Progenitor cell of endocrine pancreas (in vitro differentiated cells): Measurements from ENCODE around the gene ECHDC3. TPM values are rescaled to one million over a fixed set of nuclear protein-coding genes. Genes with fewer than 3 reads are reported as not detected.

ENCODE experiments used
- DNase-seq: peaks from one replicate; pipeline ENCODE4 v3.0.0; 2021; ENCODE audit warnings: low spot score; ENCODE audit not compliant: unreplicated experiment
- H3K27ac Mint-ChIP-seq: 2 replicates; pipeline ENCODE4 v1.8.0; 2021; ENCODE audit warnings: mild to moderate bottlenecking, moderate library complexity, mixed read lengths
- H3K27me3 Mint-ChIP-seq: 2 replicates; pipeline ENCODE4 v1.8.0; 2021; ENCODE audit warnings: mixed read lengths
- H3K36me3 Mint-ChIP-seq: 2 replicates; pipeline ENCODE4 v1.8.0; 2022; ENCODE audit warnings: mixed read lengths; ENCODE audit not compliant: insufficient read depth
- H3K4me1 Mint-ChIP-seq: 2 replicates; pipeline ENCODE4 v1.8.0; 2021; ENCODE audit warnings: low read depth, mixed read lengths
- H3K4me3 Mint-ChIP-seq: 2 replicates; pipeline ENCODE4 v1.8.0; 2021; ENCODE audit warnings: low read depth, mild to moderate bottlenecking, moderate library complexity, mixed read lengths
- H3K9me3 Mint-ChIP-seq: 2 replicates; pipeline ENCODE4 v1.8.0; 2021; ENCODE audit warnings: low read depth, mixed read lengths
- CTCF ChIP-seq: fragments of 200-600 bp; sonication (generic); IDR thresholded peaks from one replicate; pipeline ENCODE4 v1.5.0; 2021; ENCODE audit warnings: antibody characterized with exemption, mild to moderate bottlenecking; ENCODE audit not compliant: unreplicated experiment
- total RNA-seq: library from RNA; stranded (reverse); gene quantifications from 2 replicates; pipeline ENCODE4 v1.2.1, GENCODE V29; 2021

ECHDC3 gene
- total RNA-seq, 1 donor from 2014 or later: 2.3 TPM

DNA sequence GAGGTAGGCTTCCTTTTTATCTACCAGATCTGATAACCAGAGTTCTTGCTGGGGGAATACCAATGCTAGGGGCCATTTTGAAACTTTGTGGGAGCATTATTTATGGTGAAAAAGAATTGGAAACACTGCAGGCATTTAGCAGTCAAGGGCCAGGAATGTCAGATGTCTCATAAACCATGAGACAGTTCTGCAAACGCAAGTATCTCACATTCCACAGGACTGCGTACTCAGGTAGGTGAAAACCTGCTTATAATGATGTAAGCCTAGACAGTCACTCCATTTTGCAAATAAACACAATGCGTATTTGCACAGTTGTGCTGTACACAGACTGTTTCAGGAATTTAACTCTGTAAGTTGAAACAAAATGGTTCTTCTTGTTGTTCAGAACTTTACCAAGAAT lies 33.9 kb downstream of the ECHDC3 start:
- H3K27me3 Mint-ChIP-seq: no peaks in the 10 kb centered on the region
- H3K36me3 Mint-ChIP-seq: no peaks in the 10 kb centered on the region
- TF ChIP-seq CTCF: no peak
- H3K27ac Mint-ChIP-seq: no peak overlapping the region
- no peak for DNase-seq
- peaks cover 3% of the 10 kb centered on the region for H3K4me1 Mint-ChIP-seq
- no peak overlapping the region for H3K4me3 Mint-ChIP-seq
- peaks cover 3% of the 10 kb centered on the region for H3K9me3 Mint-ChIP-seq

DNA sequence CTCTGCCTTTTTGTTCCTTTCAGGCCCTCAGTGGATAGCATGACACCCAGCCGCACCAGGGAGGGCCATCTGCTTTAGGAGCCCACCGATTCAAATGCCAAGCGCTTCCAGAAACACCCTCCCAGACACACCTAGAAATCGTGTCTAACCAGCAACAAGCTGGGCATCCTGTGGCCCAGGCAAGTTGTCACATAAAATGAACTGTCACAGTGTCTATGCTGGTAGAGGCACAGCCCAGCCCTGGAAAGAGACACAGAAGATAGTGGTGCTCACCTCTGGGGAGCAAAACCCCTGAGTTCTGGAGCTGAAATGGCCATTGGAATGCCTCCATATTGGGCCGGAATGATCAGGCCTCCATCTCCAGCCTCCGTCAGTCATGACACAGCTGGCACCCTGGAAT lies 38.9 kb downstream of the ECHDC3 start:
- Mint-ChIP-seq H3K9me3 (peaks cover 3% of the 10 kb centered on the region), H3K4me3 (no peak overlapping the region), H3K27ac (no peak overlapping the region)

GRCh38 chr10:11782793-11783557 lies 40.8 kb downstream of the ECHDC3 start:
- Mint-ChIP-seq H3K4me3 (no peak overlapping the region), H3K27ac (no peak overlapping the region), H3K9me3 (peaks cover 3% of the 10 kb centered on the region), H3K36me3 (no peaks in the 10 kb centered on the region), H3K27me3 (no peaks in the 10 kb centered on the region), H3K4me1 (peaks cover 8% of the 10 kb centered on the region)
- peak; percentile 70 for TF ChIP-seq CTCF
- no peak for DNase-seq

More for the DNA sequence above, 38.9 kb downstream of the ECHDC3 start:
- Mint-ChIP-seq H3K27me3 (no peaks in the 10 kb centered on the region), H3K36me3 (no peaks in the 10 kb centered on the region), H3K4me1 (peaks cover 8% of the 10 kb centered on the region)
- no peak for TF ChIP-seq CTCF
- no peak for DNase-seq

DNA sequence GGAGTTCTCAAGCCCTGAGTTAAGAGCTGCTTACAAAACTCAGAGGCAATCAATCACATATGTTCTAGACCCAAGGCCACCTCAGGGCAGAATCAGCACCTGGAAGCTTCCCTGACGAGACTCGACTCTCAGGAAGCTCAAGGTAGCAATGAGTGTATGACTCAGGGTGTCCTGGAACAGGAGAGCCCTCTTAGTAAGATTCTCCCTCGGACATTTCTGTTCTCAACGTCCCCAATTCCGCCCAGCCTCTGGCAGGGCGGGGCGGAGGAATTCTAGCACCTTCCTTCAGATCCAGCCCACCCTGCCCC lies 41.3 kb downstream of the ECHDC3 start:
- Mint-ChIP-seq H3K36me3 (no peaks in the 10 kb centered on the region), H3K4me3 (no peak overlapping the region), H3K4me1 (peaks cover 8% of the 10 kb centered on the region), H3K27me3 (no peaks in the 10 kb centered on the region), H3K9me3 (peaks cover 3% of the 10 kb centered on the region), H3K27ac (no peak overlapping the region)
- DNase-seq: no peak
- TF ChIP-seq CTCF: no peak

DNA sequence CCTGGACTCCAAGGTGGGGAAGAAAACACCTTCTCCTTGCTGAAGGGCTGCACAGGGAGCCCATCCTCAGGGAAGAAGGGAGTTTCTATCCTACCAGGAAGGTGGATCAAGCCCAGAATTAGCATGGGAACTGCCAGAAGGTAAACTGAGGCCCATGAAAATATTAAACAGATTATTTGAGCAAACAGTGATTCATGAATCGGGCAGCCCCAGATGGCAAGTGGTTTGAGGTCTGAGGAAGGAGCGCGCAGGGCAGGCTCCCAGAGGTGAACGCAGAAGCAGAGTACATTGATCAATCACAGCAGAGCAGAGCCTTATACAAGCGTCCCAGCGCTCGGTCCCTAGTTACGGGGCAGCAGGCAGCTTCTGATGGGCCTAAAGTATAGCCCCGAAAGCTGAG lies 45.2 kb downstream of the ECHDC3 start:
- no peaks in the 10 kb centered on the region for H3K36me3 Mint-ChIP-seq
- H3K9me3 Mint-ChIP-seq: peaks cover 2% of the 10 kb centered on the region
- peaks cover 10% of the 10 kb centered on the region for H3K4me1 Mint-ChIP-seq
- H3K4me3 Mint-ChIP-seq: no peak overlapping the region
- H3K27me3 Mint-ChIP-seq: no peaks in the 10 kb centered on the region
- no peak for TF ChIP-seq CTCF
- no peak for DNase-seq
- H3K27ac Mint-ChIP-seq: peak overlapping the region; percentile 52
